GM18508 (cell line): ENCODE results near the gene C19orf25.
"Not testable (repeated sequence)": the region's sequence is repeated elsewhere in the genome, so short reads cannot be mapped to it uniquely, and the experiment has no call there.

Source experiments
- ATAC-seq: cut with Tn5 transposase; IDR thresholded peaks from one replicate; pipeline ENCODE4 v1.9.1; 2021; ENCODE audit warnings: moderate number of reproducible peaks; ENCODE audit not compliant: insufficient read depth, unreplicated experiment

The C19orf25 gene

GRCh38 chr19:1478934-1479707, at the start of gene C19orf25:
Gene C19orf25, minus strand, starts transcription at chr19:1479215. Its CDS starts 312 bp downstream, at chr19:1478903.
- ATAC-seq: no peak

GRCh38 chr19:1527650-1528309, 48.8 kb upstream of the C19orf25 start:
- ATAC-seq: no peak

GRCh38 chr19:1526979-1527649, 48.1 kb upstream of the C19orf25 start:
- ATAC-seq: no peak

- no peak for ATAC-seq
Observed at GRCh38 chr19:1526066-1526778, 47.2 kb upstream of the C19orf25 start.

- no peak for ATAC-seq
Observed at GRCh38 chr19:1525343-1525742, 46.3 kb upstream of the C19orf25 start.

GRCh38 chr19:1524972-1525325, 45.9 kb upstream of the C19orf25 start:
- ATAC-seq: no peak

- ATAC-seq: no peak
Observed at GRCh38 chr19:1524287-1524971, 45.4 kb upstream of the C19orf25 start.

- no peak for ATAC-seq
Observed at GRCh38 chr19:1523412-1524286, 44.6 kb upstream of the C19orf25 start, which contains the start of gene PLK5. Gene PLK5, plus strand, starts transcription at chr19:1524077. Its CDS starts 2,920 bp downstream, at chr19:1526997.

- no peak for ATAC-seq
Observed at GRCh38 chr19:1522838-1523237, 43.8 kb upstream of the C19orf25 start.

GRCh38 chr19:1522061-1522460, 43.0 kb upstream of the C19orf25 start:
- ATAC-seq: no peak

- no peak for ATAC-seq
Observed at GRCh38 chr19:1521636-1522035, 42.6 kb upstream of the C19orf25 start.

GRCh38 chr19:1520203-1520780, 41.3 kb upstream of the C19orf25 start:
- ATAC-seq: no peak

- not testable (repeated sequence) for ATAC-seq
Observed at GRCh38 chr19:1519802-1520201, 40.8 kb upstream of the C19orf25 start.

GRCh38 chr19:1518471-1518870, 39.5 kb upstream of the C19orf25 start:
- no peak for ATAC-seq

- ATAC-seq: no peak
Observed at GRCh38 chr19:1516395-1516753, 37.4 kb upstream of the C19orf25 start.

- no peak for ATAC-seq
Observed at GRCh38 chr19:1514986-1515721, 36.1 kb upstream of the C19orf25 start.

- no peak for ATAC-seq
Observed at GRCh38 chr19:1514295-1514661, 35.3 kb upstream of the C19orf25 start.
